GM12873 (cell line): ENCODE results near the gene CELA2A.

ENCODE experiments used
- TF ChIP-seq, protein P1 (sequence below): IDR thresholded peaks from 2 replicates; pipeline ENCODE4 v1.5.1; 2012; ENCODE audit warnings: low read depth, mild to moderate bottlenecking, moderate library complexity, low read length, control low read depth; ENCODE audit not compliant: insufficient read depth; ENCODE audit errors: missing control alignments

Gene CELA2A

DNA sequence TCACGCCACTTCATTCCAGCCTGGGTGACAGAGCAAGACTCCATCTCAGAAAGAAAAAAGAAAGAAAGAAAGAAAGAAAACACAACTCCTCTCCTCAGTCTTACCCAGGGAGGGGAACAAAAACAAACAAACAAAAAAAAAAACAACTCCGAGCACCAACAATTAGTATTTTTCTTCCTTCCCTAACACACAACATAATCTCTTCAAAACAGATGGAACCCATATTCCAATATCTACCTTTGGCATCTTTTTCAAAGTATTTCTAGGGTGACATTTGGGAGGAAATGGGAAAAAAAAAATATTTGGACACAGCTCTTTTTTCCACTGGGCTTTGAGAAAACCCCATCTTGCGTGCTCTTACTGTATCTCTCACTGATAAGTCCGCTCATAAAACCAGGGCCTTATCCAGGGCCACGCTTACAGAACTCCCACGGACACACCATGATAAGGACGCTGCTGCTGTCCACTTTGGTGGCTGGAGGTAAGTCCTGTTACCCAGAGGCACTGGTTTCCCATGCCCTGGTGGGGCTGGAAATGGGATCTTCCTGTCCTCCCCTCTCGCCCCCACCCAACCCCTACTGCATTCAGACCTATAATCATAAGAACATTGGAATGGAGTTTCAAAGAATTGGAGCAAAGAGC, at the start of gene CELA2A:
Gene CELA2A, plus strand, starts transcription at position 420 of the 642 bp plus-strand sequence. Its CDS starts 22 bp downstream, at position 442.
- TF ChIP-seq, protein P1, sequence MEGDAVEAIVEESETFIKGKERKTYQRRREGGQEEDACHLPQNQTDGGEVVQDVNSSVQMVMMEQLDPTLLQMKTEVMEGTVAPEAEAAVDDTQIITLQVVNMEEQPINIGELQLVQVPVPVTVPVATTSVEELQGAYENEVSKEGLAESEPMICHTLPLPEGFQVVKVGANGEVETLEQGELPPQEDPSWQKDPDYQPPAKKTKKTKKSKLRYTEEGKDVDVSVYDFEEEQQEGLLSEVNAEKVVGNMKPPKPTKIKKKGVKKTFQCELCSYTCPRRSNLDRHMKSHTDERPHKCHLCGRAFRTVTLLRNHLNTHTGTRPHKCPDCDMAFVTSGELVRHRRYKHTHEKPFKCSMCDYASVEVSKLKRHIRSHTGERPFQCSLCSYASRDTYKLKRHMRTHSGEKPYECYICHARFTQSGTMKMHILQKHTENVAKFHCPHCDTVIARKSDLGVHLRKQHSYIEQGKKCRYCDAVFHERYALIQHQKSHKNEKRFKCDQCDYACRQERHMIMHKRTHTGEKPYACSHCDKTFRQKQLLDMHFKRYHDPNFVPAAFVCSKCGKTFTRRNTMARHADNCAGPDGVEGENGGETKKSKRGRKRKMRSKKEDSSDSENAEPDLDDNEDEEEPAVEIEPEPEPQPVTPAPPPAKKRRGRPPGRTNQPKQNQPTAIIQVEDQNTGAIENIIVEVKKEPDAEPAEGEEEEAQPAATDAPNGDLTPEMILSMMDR: no peak

DNA sequence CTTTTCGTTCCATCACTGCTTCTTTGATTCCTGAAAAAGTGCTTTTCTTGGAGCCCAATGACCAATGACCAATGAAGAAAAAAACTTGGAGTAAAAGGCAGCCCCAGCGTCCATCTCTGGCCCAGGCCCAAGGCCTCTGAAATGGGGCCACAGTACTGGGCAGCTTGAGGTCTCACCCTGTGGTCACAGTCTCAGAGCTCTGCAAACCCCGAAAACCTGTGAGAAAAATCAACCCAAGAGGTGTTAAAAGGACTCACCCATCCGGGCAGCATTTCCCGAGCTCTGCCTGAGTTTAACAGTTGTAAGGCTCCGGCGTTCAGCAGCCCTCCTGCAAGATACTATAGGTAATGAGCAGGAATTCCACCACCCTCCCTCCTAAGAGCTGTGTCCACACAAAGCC, 49.0 kb upstream of the CELA2A start:
- TF ChIP-seq, protein P1: no peak

DNA sequence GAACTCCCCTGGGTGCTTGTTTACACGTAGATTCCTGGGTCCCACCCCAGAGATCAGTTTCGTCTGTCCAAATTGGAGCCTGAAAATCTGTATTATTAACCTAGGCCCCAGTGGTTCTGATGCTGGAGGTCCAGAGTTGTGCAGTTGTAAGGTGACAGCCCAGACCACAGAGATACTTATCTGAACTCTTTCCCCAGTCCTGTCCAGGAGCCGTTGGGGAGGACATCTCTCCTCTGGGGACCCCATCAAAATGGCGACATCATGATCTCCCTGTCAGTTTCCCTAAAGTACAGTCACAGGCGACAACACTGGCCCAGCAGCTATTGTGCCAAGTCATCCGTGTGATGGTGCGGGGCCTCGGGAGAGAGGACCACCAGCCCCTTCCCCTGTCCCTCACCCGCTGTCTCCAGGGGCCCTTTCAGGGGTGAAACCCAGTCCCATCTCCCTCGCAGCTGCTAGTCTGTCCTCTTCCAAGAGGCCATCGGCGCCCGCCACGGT, 47.6 kb upstream of the CELA2A start:
- TF ChIP-seq, protein P1: no peak

DNA sequence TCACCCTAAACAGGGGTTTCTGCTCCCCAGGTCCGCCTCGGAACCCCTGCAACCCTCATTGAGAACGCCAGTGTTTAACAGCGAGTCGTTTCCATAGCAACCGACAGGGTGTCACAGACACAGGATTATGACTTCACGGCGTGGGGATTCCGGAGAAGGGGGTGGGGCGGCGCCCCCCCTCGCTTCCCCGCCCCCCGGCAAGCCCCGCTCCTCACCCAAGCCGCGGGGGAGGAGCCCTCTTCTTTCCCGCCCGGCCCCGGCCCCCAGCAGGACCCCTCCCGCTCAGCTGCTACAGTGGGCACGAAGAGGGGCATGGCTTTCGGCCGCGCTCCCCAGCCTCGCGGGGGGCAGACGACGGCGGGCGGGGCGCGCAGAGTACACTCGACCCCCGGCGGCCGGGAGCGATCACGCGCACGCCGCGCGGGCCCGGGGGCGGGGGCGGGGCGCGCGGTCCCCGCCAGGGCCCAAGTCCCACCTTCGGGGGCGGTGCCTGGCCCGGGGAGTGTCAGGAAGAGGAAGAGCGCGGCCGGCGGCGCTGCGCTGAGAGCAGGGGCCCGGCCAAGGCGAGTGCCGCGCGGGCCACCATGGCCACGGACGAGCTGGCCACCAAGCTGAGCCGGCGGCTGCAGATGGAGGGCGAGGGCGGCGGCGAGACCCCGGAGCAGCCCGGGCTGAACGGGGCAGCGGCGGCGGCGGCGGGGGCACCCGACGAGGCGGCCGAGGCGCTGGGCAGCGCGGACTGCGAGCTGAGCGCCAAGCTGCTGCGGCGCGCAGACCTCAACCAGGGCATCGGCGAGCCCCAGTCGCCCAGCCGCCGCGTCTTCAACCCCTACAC, 46.9 kb upstream of the CELA2A start, which contains the start of gene EFHD2:
Gene EFHD2, plus strand, starts transcription at position 501 of the 835 bp plus-strand sequence. Its CDS starts 84 bp downstream, at position 585.
- TF ChIP-seq, protein P1: no peak

DNA sequence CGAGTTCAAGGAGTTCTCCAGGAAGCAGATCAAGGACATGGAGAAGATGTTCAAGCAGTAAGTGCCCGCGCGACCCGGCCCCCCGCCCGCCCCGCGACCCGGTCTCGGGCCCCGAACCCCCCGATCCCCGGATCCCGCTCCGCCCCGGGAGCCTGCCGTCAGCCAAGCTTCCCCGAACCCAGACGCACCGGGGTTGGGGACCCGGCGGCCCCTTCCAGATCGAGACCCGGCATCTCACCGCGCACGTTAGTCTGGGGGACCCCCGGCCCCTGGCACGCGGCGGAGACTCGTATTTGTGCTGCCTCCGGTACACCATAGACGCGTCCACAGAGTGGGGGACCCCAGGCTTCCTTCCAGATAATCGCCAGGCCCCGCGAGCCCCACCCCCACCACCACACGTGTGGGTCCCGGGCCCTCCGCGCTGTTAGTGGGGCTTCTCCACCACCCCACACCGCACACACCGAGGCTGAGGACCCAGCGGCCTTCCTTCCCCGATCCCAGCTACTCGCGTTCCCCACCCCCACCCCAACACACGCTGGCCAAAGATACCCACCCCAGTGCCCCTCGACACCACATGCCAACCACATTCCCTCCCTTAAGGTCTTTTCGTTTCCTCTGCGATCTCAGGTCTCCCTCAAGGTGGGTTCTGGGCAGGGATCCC, 46.2 kb upstream of the CELA2A start:
- TF ChIP-seq, protein P1: no peak

DNA sequence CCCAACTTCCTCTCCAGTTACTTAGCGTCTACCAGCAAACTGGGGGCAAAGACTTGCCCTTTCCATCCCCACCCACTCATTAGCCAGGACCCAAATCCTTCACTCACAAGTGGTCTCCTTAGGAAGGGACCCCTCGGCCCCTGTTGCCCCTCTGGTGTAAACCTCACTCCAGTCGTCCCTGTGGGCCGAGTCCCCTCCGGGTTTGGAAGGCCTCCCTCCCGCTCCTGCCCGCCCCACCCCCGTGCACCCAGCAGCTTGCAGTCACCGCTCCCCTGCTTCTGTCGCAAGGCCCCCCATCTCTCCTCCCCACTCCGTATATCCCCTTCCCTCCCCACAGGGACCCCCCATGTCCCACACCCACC, 45.7 kb upstream of the CELA2A start:
- TF ChIP-seq, protein P1: no peak
